C4-2B (cell line): Measurements from ENCODE around the gene CLSTN2.

ENCODE experiments used
- CTCF ChIP-seq: fragments of 450-650 bp; conservative IDR thresholded peaks from 2 replicates; pipeline ENCODE4 v1.5.1; 2017; ENCODE audit warnings: mild to moderate bottlenecking
- ZFX ChIP-seq: fragments of 450-650 bp; IDR thresholded peaks from 2 replicates; pipeline ENCODE4 v1.6.1; 2017

GRCh38 chr3:140521751-140522445, 586.9 kb downstream of the CLSTN2 start:
- TF ChIP-seq CTCF (no peak), ZFX (no peak)
